SK-N-SH treated with all-trans-retinoic acid at 6 μM for 48 hours (cell line): Measurements from ENCODE around the gene P3H3.

ENCODE experiments used
- ATAC-seq: fragments of 200-7000 bp; cut with Tn5 transposase; 3 replicates; pipeline ENCODE4 v1.9.1; 2020; ENCODE audit warnings: mild to moderate bottlenecking, moderate library complexity
- ARNTL ChIP-seq: fragments of 450-650 bp; formaldehyde crosslinking; IDR thresholded peaks from 2 replicates; pipeline ENCODE4 v1.5.0; 2020; ENCODE audit warnings: low read depth, mild to moderate bottlenecking, moderate library complexity, borderline replicate concordance
- BACH2 ChIP-seq: fragments of 250-450 bp; sonication (Bioruptor Pico); IDR thresholded peaks from 2 replicates; pipeline ENCODE4 v1.9.0; 2021; ENCODE audit warnings: mild to moderate bottlenecking, borderline replicate concordance
- ESRRG ChIP-seq: fragments of 250-450 bp; sonication (Bioruptor Pico); IDR thresholded peaks from 2 replicates; pipeline ENCODE4 v1.6.1; 2021; ENCODE audit warnings: mild to moderate bottlenecking
- GLIS3 ChIP-seq: fragments of 250-450 bp; sonication (Bioruptor Pico); IDR thresholded peaks from 2 replicates; pipeline ENCODE4 v1.5.0; 2020; ENCODE audit warnings: mild to moderate bottlenecking, moderate library complexity
- ISL1 ChIP-seq: fragments of 250-450 bp; sonication (Bioruptor Pico); IDR thresholded peaks from 2 replicates; pipeline ENCODE4 v2.1.2; 2022; ENCODE audit warnings: mild to moderate bottlenecking, moderate library complexity
- OSR1 ChIP-seq: fragments of 250-450 bp; sonication (Bioruptor Pico); IDR thresholded peaks from 2 replicates; pipeline ENCODE4 v1.8.0; 2022; ENCODE audit warnings: moderate library complexity, mild to moderate bottlenecking, inconsistent platforms
- PPARA ChIP-seq: fragments of 250-450 bp; sonication (Bioruptor Pico); IDR thresholded peaks from 2 replicates; pipeline ENCODE4 v1.5.0; 2020; ENCODE audit warnings: mild to moderate bottlenecking, borderline replicate concordance
- RARB ChIP-seq: fragments of 250-450 bp; sonication (Bioruptor Pico); IDR thresholded peaks from 2 replicates; pipeline ENCODE4 v1.8.0; 2021; ENCODE audit warnings: mild to moderate bottlenecking, moderate library complexity
- SNAI2 ChIP-seq: fragments of 250-450 bp; sonication (Bioruptor Pico); IDR thresholded peaks from 2 replicates; pipeline ENCODE4 v1.5.0; 2020; ENCODE audit warnings: mild to moderate bottlenecking, moderate library complexity
- TCF4 ChIP-seq: fragments of 250-450 bp; sonication (Bioruptor Pico); IDR thresholded peaks from 2 replicates; pipeline ENCODE4 v1.8.0; 2021; ENCODE audit warnings: mild to moderate bottlenecking, moderate library complexity, borderline replicate concordance
- ZC3H10 ChIP-seq: fragments of 250-450 bp; sonication (Bioruptor Pico); IDR thresholded peaks from 2 replicates; pipeline ENCODE4 v1.5.1; 2021; ENCODE audit warnings: mild to moderate bottlenecking, moderate library complexity
- ZFP3 ChIP-seq: fragments of 250-450 bp; sonication (Bioruptor Pico); IDR thresholded peaks from 2 replicates; pipeline ENCODE4 v1.5.0; 2020; ENCODE audit warnings: mild to moderate bottlenecking, moderate library complexity
- ZFP30 ChIP-seq: fragments of 450-650 bp; formaldehyde crosslinking; IDR thresholded peaks from 2 replicates; pipeline ENCODE4 v1.5.0; 2022; ENCODE audit warnings: mild to moderate bottlenecking, moderate library complexity
- ZNF565 ChIP-seq: fragments of 450-650 bp; formaldehyde crosslinking; conservative IDR thresholded peaks from 2 replicates; pipeline ENCODE4 v1.5.0; 2020; ENCODE audit warnings: low read depth, mild to moderate bottlenecking, moderate library complexity
- ZNF70 ChIP-seq: fragments of 450-650 bp; formaldehyde crosslinking; IDR thresholded peaks from 2 replicates; pipeline ENCODE4 v1.5.0; 2020; ENCODE audit warnings: mild to moderate bottlenecking, moderate library complexity
- ZNF8 ChIP-seq: fragments of 450-650 bp; formaldehyde crosslinking; IDR thresholded peaks from 2 replicates; pipeline ENCODE4 v1.5.0; 2020; ENCODE audit warnings: mild to moderate bottlenecking, moderate library complexity
- TF ChIP-seq, protein P1 (sequence below): fragments of 250-450 bp; sonication (Bioruptor Pico); IDR thresholded peaks from 2 replicates; pipeline ENCODE4 v1.8.0; 2020; ENCODE audit warnings: mild to moderate bottlenecking, moderate library complexity, borderline replicate concordance
- TF ChIP-seq, protein P2 (sequence below): fragments of 250-450 bp; sonication (Bioruptor Pico); IDR thresholded peaks from 2 replicates; pipeline ENCODE4 v1.5.0; 2020; ENCODE audit warnings: mild to moderate bottlenecking, moderate library complexity
- TF ChIP-seq, protein P3 (sequence below): fragments of 250-450 bp; sonication (Bioruptor Pico); IDR thresholded peaks from 2 replicates; pipeline ENCODE4 v1.8.0; 2021; ENCODE audit warnings: low read depth, mild to moderate bottlenecking, moderate library complexity, borderline replicate concordance
- TF ChIP-seq, protein P4 (sequence below): fragments of 250-450 bp; sonication (Bioruptor Pico); IDR thresholded peaks from 2 replicates; pipeline ENCODE4 v1.5.1; 2021; ENCODE audit warnings: mild to moderate bottlenecking, moderate library complexity
- TF ChIP-seq, protein P5 (sequence below): fragments of 250-450 bp; sonication (Bioruptor Pico); IDR thresholded peaks from 2 replicates; pipeline ENCODE4 v1.5.1; 2020; ENCODE audit warnings: low read depth, mild to moderate bottlenecking, moderate library complexity

P3H3 gene

DNA sequence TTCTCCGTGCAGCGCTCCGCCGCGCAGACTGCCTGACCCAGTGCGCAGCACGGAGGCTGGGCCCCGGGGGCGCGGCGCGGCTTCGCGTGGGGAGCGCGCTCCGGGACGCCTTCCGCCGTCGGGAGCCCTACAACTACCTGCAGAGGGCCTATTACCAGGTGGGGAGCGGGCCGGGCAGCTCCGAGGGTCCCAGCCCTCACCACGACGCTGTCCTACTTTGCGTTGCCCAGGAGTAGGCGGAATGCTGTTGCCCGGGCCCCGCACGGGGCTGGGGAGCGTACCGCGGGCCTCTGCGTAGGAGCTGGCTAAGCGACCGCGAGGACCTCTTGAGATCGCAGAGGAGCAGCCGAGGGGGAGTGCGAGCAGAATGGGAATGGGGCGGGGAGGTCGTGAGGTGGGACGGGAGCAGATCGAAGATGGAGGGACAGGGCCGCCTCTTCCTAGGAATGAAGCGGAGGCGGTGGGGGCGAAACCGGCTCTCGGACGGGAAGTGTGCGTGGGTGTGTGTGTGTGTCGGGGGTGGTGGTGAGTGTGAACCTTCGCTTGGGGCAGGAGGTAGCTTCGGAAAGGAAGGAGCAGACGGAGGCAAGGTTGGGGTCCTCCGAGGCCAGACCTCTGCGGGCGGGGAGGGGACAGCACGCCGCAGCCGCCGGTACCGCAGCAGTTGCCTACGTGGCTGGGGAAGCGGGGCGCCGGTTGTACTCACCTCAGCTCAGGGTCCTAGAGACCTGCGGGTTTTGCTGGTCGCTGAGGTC lies 751 bp downstream of the P3H3 start:
- peak; percentile 60 for ATAC-seq
- TF ChIP-seq ISL1 (no peak), RARB (CRISPR knock-in tag) (no peak)
- TF ChIP-seq, protein P1, sequence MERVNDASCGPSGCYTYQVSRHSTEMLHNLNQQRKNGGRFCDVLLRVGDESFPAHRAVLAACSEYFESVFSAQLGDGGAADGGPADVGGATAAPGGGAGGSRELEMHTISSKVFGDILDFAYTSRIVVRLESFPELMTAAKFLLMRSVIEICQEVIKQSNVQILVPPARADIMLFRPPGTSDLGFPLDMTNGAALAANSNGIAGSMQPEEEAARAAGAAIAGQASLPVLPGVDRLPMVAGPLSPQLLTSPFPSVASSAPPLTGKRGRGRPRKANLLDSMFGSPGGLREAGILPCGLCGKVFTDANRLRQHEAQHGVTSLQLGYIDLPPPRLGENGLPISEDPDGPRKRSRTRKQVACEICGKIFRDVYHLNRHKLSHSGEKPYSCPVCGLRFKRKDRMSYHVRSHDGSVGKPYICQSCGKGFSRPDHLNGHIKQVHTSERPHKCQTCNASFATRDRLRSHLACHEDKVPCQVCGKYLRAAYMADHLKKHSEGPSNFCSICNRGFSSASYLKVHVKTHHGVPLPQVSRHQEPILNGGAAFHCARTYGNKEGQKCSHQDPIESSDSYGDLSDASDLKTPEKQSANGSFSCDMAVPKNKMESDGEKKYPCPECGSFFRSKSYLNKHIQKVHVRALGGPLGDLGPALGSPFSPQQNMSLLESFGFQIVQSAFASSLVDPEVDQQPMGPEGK, result no peak

DNA sequence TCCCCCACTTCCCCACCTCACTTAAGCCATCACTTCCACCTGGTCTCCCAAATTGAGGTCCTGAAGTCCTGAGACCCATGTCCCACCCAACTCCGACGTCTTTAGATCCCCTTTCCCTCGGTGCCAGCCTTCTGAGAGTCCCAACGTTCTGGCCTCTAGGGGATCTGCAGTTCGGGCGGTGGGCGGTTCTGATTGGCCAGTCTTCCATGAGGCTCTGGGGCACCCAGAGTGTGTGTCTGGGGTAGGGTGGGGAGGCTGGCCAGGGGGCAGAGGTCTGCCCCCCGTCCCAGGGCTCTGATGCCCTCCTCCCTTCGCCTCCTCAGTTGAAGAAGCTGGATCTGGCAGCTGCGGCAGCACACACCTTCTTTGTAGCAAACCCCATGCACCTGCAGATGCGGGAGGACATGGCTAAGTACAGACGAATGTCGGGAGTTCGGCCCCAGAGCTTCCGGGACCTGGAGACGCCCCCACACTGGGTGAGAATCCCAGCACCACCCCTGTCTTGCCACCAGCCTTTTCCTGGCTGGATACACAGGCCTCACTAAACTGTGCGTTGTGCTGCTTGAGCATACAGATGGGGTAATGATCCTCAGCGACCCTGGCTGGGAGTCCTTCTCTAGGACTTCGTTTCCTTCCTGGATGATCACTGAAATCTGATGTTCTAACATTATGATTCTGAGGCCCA lies 1.5 kb downstream of the P3H3 start:
- TF ChIP-seq TCF4 (no peak), GLIS3 (CRISPR knock-in tag) (no peak), OSR1 (CRISPR knock-in tag) (no peak), ZFP30 (CRISPR knock-in tag) (no peak), SNAI2 (CRISPR knock-in tag) (no peak), ZNF70 (CRISPR knock-in tag) (no peak), BACH2 (CRISPR knock-in tag) (no peak), ISL1 (no peak), ESRRG (CRISPR knock-in tag) (no peak), RARB (CRISPR knock-in tag) (no peak), ZC3H10 (CRISPR knock-in tag) (no peak), PPARA (CRISPR knock-in tag) (no peak), ARNTL (no peak), ZNF565 (CRISPR knock-in tag) (no peak), ZNF8 (no peak)
- TF ChIP-seq, protein P2, sequence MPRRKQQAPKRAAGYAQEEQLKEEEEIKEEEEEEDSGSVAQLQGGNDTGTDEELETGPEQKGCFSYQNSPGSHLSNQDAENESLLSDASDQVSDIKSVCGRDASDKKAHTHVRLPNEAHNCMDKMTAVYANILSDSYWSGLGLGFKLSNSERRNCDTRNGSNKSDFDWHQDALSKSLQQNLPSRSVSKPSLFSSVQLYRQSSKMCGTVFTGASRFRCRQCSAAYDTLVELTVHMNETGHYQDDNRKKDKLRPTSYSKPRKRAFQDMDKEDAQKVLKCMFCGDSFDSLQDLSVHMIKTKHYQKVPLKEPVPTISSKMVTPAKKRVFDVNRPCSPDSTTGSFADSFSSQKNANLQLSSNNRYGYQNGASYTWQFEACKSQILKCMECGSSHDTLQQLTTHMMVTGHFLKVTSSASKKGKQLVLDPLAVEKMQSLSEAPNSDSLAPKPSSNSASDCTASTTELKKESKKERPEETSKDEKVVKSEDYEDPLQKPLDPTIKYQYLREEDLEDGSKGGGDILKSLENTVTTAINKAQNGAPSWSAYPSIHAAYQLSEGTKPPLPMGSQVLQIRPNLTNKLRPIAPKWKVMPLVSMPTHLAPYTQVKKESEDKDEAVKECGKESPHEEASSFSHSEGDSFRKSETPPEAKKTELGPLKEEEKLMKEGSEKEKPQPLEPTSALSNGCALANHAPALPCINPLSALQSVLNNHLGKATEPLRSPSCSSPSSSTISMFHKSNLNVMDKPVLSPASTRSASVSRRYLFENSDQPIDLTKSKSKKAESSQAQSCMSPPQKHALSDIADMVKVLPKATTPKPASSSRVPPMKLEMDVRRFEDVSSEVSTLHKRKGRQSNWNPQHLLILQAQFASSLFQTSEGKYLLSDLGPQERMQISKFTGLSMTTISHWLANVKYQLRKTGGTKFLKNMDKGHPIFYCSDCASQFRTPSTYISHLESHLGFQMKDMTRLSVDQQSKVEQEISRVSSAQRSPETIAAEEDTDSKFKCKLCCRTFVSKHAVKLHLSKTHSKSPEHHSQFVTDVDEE (CRISPR knock-in tag), result no peak
- TF ChIP-seq, protein P3, sequence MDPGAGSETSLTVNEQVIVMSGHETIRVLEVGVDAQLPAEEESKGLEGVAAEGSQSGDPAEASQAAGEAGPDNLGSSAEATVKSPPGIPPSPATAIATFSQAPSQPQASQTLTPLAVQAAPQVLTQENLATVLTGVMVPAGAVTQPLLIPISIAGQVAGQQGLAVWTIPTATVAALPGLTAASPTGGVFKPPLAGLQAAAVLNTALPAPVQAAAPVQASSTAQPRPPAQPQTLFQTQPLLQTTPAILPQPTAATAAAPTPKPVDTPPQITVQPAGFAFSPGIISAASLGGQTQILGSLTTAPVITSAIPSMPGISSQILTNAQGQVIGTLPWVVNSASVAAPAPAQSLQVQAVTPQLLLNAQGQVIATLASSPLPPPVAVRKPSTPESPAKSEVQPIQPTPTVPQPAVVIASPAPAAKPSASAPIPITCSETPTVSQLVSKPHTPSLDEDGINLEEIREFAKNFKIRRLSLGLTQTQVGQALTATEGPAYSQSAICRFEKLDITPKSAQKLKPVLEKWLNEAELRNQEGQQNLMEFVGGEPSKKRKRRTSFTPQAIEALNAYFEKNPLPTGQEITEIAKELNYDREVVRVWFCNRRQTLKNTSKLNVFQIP (CRISPR knock-in tag), result no peak
- TF ChIP-seq, protein P1, result no peak
- TF ChIP-seq, protein P4, sequence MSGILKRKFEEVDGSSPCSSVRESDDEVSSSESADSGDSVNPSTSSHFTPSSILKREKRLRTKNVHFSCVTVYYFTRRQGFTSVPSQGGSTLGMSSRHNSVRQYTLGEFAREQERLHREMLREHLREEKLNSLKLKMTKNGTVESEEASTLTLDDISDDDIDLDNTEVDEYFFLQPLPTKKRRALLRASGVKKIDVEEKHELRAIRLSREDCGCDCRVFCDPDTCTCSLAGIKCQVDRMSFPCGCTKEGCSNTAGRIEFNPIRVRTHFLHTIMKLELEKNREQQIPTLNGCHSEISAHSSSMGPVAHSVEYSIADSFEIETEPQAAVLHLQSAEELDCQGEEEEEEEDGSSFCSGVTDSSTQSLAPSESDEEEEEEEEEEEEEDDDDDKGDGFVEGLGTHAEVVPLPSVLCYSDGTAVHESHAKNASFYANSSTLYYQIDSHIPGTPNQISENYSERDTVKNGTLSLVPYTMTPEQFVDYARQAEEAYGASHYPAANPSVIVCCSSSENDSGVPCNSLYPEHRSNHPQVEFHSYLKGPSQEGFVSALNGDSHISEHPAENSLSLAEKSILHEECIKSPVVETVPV (CRISPR knock-in tag), result no peak
- TF ChIP-seq, all 23 proteins: peak for 0
- peak; percentile 47 for ATAC-seq

DNA sequence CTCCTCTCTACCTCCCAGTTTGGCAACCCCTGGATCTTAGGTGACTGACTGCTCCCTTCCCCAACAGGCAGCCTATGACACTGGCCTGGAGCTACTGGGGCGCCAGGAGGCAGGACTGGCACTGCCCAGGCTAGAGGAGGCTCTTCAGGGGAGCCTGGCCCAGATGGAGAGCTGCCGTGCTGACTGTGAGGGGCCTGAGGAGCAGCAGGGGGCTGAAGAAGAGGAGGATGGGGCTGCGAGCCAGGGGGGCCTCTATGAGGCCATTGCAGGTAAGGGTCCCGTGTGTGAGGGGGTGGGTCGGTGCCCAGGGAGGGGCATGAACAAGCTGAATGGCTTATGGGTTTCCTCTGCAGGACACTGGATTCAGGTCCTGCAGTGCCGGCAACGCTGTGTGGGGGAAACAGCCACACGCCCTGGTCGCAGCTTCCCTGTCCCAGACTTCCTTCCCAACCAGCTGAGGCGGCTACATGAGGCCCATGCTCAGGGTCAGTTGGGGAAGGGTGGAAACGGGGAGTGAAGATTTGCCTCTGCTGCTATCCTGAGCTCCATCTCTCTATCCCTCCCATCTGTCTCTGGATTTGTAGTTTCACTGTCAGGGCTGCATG lies 2.2 kb downstream of the P3H3 start:
- ATAC-seq, result no peak
- TF ChIP-seq ZNF70 (CRISPR knock-in tag) (no peak), ZFP3 (CRISPR knock-in tag) (no peak), OSR1 (CRISPR knock-in tag) (no peak), ESRRG (CRISPR knock-in tag) (no peak), ZNF565 (CRISPR knock-in tag) (no peak), ZC3H10 (CRISPR knock-in tag) (no peak), SNAI2 (CRISPR knock-in tag) (no peak), ISL1 (no peak), ZNF8 (no peak), ZFP30 (CRISPR knock-in tag) (no peak), GLIS3 (CRISPR knock-in tag) (no peak)
- TF ChIP-seq, protein P1, result no peak
- TF ChIP-seq, protein P5, sequence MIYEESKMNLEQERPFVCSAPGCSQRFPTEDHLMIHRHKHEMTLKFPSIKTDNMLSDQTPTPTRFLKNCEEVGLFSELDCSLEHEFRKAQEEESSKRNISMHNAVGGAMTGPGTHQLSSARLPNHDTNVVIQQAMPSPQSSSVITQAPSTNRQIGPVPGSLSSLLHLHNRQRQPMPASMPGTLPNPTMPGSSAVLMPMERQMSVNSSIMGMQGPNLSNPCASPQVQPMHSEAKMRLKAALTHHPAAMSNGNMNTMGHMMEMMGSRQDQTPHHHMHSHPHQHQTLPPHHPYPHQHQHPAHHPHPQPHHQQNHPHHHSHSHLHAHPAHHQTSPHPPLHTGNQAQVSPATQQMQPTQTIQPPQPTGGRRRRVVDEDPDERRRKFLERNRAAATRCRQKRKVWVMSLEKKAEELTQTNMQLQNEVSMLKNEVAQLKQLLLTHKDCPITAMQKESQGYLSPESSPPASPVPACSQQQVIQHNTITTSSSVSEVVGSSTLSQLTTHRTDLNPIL (CRISPR knock-in tag), result no peak
